ENCODE data around the gene HEG1.

Gene HEG1

DNA sequence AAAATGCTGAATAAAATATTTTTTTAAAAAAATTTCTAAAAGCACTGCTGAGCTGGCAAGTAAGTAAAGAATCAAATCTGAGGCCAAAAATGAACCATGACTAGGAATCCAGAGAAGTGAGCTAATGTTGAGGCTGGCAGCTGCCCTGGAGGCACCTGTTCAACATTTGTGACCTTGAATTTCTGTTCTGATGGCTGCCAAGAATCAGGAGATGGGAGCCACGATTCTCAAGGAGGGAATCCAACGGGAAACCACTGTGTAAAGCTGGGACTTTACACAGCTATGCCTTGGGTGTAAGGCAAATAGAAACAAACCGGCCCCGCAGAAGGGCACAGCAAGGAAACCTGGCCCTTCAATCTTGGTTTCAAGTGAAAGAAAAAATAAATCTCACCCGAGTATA lies 22.7 kb downstream of the HEG1 start:
- H3K27ac ChIP-seq (ENCODE audit: low read depth, low read length) = no peak overlapping the region

DNA sequence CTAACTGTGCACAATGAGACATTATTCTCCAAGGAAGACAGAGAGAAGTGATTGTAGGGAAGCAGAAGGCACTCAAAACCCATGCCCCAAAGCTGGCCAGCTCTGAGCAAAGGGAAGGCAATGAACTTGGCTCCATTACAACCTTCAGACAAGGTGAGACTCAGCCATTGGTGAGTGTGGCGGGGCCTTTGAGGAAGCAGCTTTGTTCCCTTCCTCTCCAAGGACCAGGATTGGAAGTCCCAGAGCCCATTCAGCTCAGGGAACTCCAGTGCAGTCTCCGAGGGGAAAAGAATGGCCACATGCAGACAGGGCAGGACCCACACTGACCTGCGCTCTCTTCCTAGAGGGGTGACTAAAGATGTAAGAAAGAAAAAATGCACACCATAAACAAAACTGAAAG lies 23.1 kb downstream of the HEG1 start:
- no peaks in the 10 kb centered on the region for H3K36me3 ChIP-seq (ENCODE audit: control insufficient read depth in 1 of 2, insufficient read depth in 2 of 2, low read length in 2 of 2)
- H3K9ac ChIP-seq (ENCODE audit: low read depth in 1 of 2, low read length in 2 of 2) = no peak overlapping the region
- H3K27me3 ChIP-seq (ENCODE audit: control insufficient read depth in 1 of 2, insufficient read depth in 2 of 2, low read length in 2 of 2) = no peaks in the 10 kb centered on the region
- no peak overlapping the region for H3K4me3 ChIP-seq (ENCODE audit: low read depth in 1 of 2, low read length in 2 of 2)
- no peaks in the 10 kb centered on the region for H3K4me1 ChIP-seq (ENCODE audit: control insufficient read depth in 1 of 2, insufficient read depth in 2 of 2, low read length in 2 of 2)
- H3K27ac ChIP-seq (ENCODE audit: low read depth, low read length) = no peak overlapping the region
- no peaks in the 10 kb centered on the region for H3K9me3 ChIP-seq (ENCODE audit: control insufficient read depth in 1 of 2, low read length in 2 of 2)

More for the DNA sequence above, 22.7 kb downstream of the HEG1 start:
- Histone ChIP-seq H3K9ac (ENCODE audit: low read depth in 1 of 2, low read length in 2 of 2) (no peak overlapping the region), H3K4me3 (ENCODE audit: low read depth in 1 of 2, low read length in 2 of 2) (no peak overlapping the region), H3K9me3 (ENCODE audit: control insufficient read depth in 1 of 2, low read length in 2 of 2) (no peaks in the 10 kb centered on the region), H3K36me3 (ENCODE audit: control insufficient read depth in 1 of 2, insufficient read depth in 2 of 2, low read length in 2 of 2) (no peaks in the 10 kb centered on the region), H3K4me1 (ENCODE audit: control insufficient read depth in 1 of 2, insufficient read depth in 2 of 2, low read length in 2 of 2) (no peaks in the 10 kb centered on the region), H3K27me3 (ENCODE audit: control insufficient read depth in 1 of 2, insufficient read depth in 2 of 2, low read length in 2 of 2) (no peaks in the 10 kb centered on the region)

DNA sequence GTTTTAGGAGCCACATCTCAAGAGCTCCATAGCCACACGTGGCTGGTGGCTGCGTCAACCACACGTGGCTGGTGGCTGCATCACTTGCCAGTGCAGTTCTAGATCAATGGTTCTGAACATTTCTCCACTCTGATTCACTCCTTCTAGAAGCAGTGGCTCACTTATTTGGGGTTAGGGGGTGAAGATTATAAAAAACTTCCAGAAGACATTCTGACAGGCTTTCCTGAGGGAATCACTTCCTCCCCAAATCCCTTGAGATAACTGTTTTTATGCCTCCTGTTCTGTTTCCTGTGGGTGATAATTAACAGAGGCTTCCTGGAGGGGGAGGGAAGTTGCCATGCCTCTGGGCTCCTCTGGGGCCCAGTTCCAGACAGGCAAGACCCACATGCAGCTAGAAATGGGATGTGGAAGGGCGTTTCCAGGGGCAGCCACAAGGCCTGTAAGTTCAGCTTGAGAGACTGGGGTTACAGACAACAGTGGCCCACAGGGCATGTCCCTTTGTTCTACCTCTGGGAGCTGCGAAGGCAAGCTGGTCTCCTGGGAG lies 23.6 kb downstream of the HEG1 start:
- H3K4me3 ChIP-seq (ENCODE audit: low read depth in 1 of 2, low read length in 2 of 2) = no peak overlapping the region
- H3K4me1 ChIP-seq (ENCODE audit: control insufficient read depth in 1 of 2, insufficient read depth in 2 of 2, low read length in 2 of 2) = no peaks in the 10 kb centered on the region
- H3K36me3 ChIP-seq (ENCODE audit: control insufficient read depth in 1 of 2, insufficient read depth in 2 of 2, low read length in 2 of 2) = no peaks in the 10 kb centered on the region
- no peak overlapping the region for H3K9ac ChIP-seq (ENCODE audit: low read depth in 1 of 2, low read length in 2 of 2)
- no peaks in the 10 kb centered on the region for H3K9me3 ChIP-seq (ENCODE audit: control insufficient read depth in 1 of 2, low read length in 2 of 2)
- no peaks in the 10 kb centered on the region for H3K27me3 ChIP-seq (ENCODE audit: control insufficient read depth in 1 of 2, insufficient read depth in 2 of 2, low read length in 2 of 2)
- no peak overlapping the region for H3K27ac ChIP-seq (ENCODE audit: low read depth, low read length)

DNA sequence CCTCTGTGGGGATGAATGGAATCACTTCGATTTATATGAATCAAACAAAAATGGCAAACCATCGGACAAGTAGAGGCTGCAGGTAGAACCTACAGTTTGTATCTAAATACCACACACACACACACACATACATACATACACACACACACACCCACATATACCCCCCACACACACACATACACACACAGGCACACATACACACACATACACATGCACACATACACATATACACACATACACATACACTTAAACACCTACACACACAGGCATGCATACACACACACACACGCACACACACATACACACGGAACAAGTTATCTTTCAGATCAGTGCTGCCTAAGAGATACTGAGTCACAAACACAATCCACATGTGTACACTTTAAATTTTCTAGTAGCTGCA lies 24.3 kb downstream of the HEG1 start:
- H3K36me3 ChIP-seq (ENCODE audit: control insufficient read depth in 1 of 2, insufficient read depth in 2 of 2, low read length in 2 of 2) = no peaks in the 10 kb centered on the region
- H3K9me3 ChIP-seq (ENCODE audit: control insufficient read depth in 1 of 2, low read length in 2 of 2) = no peaks in the 10 kb centered on the region
- no peak overlapping the region for H3K9ac ChIP-seq (ENCODE audit: low read depth in 1 of 2, low read length in 2 of 2)
- no peak overlapping the region for H3K4me3 ChIP-seq (ENCODE audit: low read depth in 1 of 2, low read length in 2 of 2)
- no peaks in the 10 kb centered on the region for H3K27me3 ChIP-seq (ENCODE audit: control insufficient read depth in 1 of 2, insufficient read depth in 2 of 2, low read length in 2 of 2)
- no peak overlapping the region for H3K27ac ChIP-seq (ENCODE audit: low read depth, low read length)
- no peaks in the 10 kb centered on the region for H3K4me1 ChIP-seq (ENCODE audit: control insufficient read depth in 1 of 2, insufficient read depth in 2 of 2, low read length in 2 of 2)

GRCh38 chr3:125028657-125029056 lies 27.1 kb downstream of the HEG1 start:
- Histone ChIP-seq H3K4me1 (ENCODE audit: control insufficient read depth in 1 of 2, insufficient read depth in 2 of 2, low read length in 2 of 2) (no peaks in the 10 kb centered on the region), H3K4me3 (ENCODE audit: low read depth in 1 of 2, low read length in 2 of 2) (no peak overlapping the region), H3K36me3 (ENCODE audit: control insufficient read depth in 1 of 2, insufficient read depth in 2 of 2, low read length in 2 of 2) (peaks cover 0 to 5% of the 10 kb centered on the region in 2 donors), H3K9me3 (ENCODE audit: control insufficient read depth in 1 of 2, low read length in 2 of 2) (no peaks in the 10 kb centered on the region), H3K9ac (ENCODE audit: low read depth in 1 of 2, low read length in 2 of 2) (no peak overlapping the region), H3K27me3 (ENCODE audit: control insufficient read depth in 1 of 2, insufficient read depth in 2 of 2, low read length in 2 of 2) (no peaks in the 10 kb centered on the region), H3K27ac (ENCODE audit: low read depth, low read length) (no peak overlapping the region)

- H3K27ac ChIP-seq (ENCODE audit: low read depth, low read length) = no peak overlapping the region
- H3K9me3 ChIP-seq (ENCODE audit: control insufficient read depth in 1 of 2, low read length in 2 of 2) = no peaks in the 10 kb centered on the region
- no peak overlapping the region for H3K4me3 ChIP-seq (ENCODE audit: low read depth in 1 of 2, low read length in 2 of 2)
- no peak overlapping the region for H3K9ac ChIP-seq (ENCODE audit: low read depth in 1 of 2, low read length in 2 of 2)
- peaks cover 0 to 5% of the 10 kb centered on the region in 2 donors for H3K36me3 ChIP-seq (ENCODE audit: control insufficient read depth in 1 of 2, insufficient read depth in 2 of 2, low read length in 2 of 2)
- H3K27me3 ChIP-seq (ENCODE audit: control insufficient read depth in 1 of 2, insufficient read depth in 2 of 2, low read length in 2 of 2) = no peaks in the 10 kb centered on the region
- no peaks in the 10 kb centered on the region for H3K4me1 ChIP-seq (ENCODE audit: control insufficient read depth in 1 of 2, insufficient read depth in 2 of 2, low read length in 2 of 2)
Measured at GRCh38 chr3:125025642-125026041, 30.2 kb downstream of the HEG1 start.

- Histone ChIP-seq H3K9ac (ENCODE audit: low read depth in 1 of 2, low read length in 2 of 2) (no peak overlapping the region), H3K4me3 (ENCODE audit: low read depth in 1 of 2, low read length in 2 of 2) (no peak overlapping the region), H3K27me3 (ENCODE audit: control insufficient read depth in 1 of 2, insufficient read depth in 2 of 2, low read length in 2 of 2) (no peaks in the 10 kb centered on the region), H3K4me1 (ENCODE audit: control insufficient read depth in 1 of 2, insufficient read depth in 2 of 2, low read length in 2 of 2) (no peaks in the 10 kb centered on the region), H3K27ac (ENCODE audit: low read depth, low read length) (no peak overlapping the region), H3K9me3 (ENCODE audit: control insufficient read depth in 1 of 2, low read length in 2 of 2) (no peaks in the 10 kb centered on the region), H3K36me3 (ENCODE audit: control insufficient read depth in 1 of 2, insufficient read depth in 2 of 2, low read length in 2 of 2) (peaks cover 0 to 5% of the 10 kb centered on the region in 2 donors)
Measured at GRCh38 chr3:125024817-125025216, 31.0 kb downstream of the HEG1 start.

DNA sequence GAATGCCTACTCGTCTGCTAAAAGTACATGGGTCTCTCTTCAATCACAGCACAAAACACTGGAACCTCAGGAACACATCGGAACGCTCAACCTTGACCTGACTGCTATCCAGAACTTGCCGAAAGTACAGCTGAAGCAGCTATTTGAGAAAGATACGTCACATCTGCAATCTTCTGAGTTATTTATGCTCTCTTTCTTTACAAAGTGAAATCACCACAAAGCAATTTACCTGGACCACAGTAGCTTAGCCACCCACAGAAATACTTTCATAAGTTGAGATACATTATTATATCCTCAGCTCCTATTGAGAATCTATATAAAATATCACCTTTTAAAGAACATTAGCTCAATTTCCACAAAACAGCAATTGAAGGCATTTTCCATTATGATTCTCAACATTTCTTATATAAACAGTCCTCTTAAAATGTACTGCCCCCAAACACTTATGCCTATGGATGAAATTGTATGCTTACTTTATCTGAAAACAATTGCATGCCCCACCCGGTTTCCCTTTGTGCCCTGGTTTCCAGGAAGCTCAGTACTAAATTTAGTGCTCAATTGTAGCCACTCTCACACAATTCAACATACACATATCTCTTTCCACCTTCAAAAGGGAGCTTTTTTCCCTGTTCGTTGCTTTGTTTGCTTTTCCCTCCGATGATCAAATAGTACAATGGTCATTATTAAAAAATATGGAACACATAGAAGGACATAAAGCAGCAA lies 31.8 kb downstream of the HEG1 start:
- H3K36me3 ChIP-seq (ENCODE audit: control insufficient read depth in 1 of 2, insufficient read depth in 2 of 2, low read length in 2 of 2) = peaks cover 0 to 5% of the 10 kb centered on the region in 2 donors
- H3K27me3 ChIP-seq (ENCODE audit: control insufficient read depth in 1 of 2, insufficient read depth in 2 of 2, low read length in 2 of 2) = no peaks in the 10 kb centered on the region
- H3K4me3 ChIP-seq (ENCODE audit: low read depth in 1 of 2, low read length in 2 of 2) = no peak overlapping the region
- H3K9ac ChIP-seq (ENCODE audit: low read depth in 1 of 2, low read length in 2 of 2) = no peak overlapping the region
- H3K27ac ChIP-seq (ENCODE audit: low read depth, low read length) = no peak overlapping the region
- H3K9me3 ChIP-seq (ENCODE audit: control insufficient read depth in 1 of 2, low read length in 2 of 2) = no peaks in the 10 kb centered on the region
- H3K4me1 ChIP-seq (ENCODE audit: control insufficient read depth in 1 of 2, insufficient read depth in 2 of 2, low read length in 2 of 2) = no peaks in the 10 kb centered on the region

DNA sequence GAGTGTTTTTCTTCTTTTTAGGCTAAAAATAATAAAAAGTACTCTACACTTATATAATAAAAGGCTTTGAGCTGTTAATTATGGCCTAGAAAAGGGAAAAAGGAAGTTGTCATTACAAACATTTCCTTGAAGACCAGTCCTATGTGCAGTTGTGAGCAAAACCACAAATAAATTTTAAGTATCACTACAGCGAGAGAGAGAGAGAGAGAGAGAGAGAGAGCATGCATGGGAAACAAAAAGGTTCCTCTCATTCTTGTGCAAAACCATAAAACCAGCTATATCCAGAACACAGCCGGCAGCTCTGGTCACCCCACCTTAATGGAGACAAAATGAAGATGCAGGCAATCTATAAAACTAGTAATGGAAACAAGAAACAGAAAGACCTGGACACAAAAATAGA lies 33.6 kb downstream of the HEG1 start:
- Histone ChIP-seq H3K4me1 (ENCODE audit: control insufficient read depth in 1 of 2, insufficient read depth in 2 of 2, low read length in 2 of 2) (no peaks in the 10 kb centered on the region), H3K27ac (ENCODE audit: low read depth, low read length) (no peak overlapping the region), H3K36me3 (ENCODE audit: control insufficient read depth in 1 of 2, insufficient read depth in 2 of 2, low read length in 2 of 2) (peaks cover 0 to 5% of the 10 kb centered on the region in 2 donors), H3K4me3 (ENCODE audit: low read depth in 1 of 2, low read length in 2 of 2) (no peak overlapping the region), H3K27me3 (ENCODE audit: control insufficient read depth in 1 of 2, insufficient read depth in 2 of 2, low read length in 2 of 2) (no peaks in the 10 kb centered on the region), H3K9me3 (ENCODE audit: control insufficient read depth in 1 of 2, low read length in 2 of 2) (no peaks in the 10 kb centered on the region), H3K9ac (ENCODE audit: low read depth in 1 of 2, low read length in 2 of 2) (no peak overlapping the region)

DNA sequence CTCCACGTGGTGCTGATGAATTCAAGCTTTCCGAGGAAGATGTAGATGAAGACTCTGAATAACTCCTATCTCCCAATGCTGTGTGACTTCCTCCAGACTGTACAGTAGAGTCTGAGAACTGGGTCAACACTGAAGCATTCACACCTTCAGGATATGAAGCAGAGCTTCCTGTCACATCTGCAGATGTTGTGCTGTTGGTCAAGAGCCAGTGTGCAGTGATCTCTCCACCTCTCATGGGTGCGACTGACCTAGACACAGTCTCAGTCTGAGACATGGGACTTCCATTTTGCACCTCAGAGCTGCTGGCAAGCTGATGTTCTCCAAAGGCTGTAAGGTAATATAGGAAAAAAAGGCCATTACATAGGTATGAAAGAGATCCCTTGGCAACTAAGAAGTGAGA lies 36.5 kb downstream of the HEG1 start:
- Histone ChIP-seq H3K27ac (ENCODE audit: low read depth, low read length) (no peak overlapping the region), H3K4me1 (ENCODE audit: control insufficient read depth in 1 of 2, insufficient read depth in 2 of 2, low read length in 2 of 2) (no peaks in the 10 kb centered on the region), H3K4me3 (ENCODE audit: low read depth in 1 of 2, low read length in 2 of 2) (no peak overlapping the region), H3K9me3 (ENCODE audit: control insufficient read depth in 1 of 2, low read length in 2 of 2) (no peaks in the 10 kb centered on the region), H3K36me3 (ENCODE audit: control insufficient read depth in 1 of 2, insufficient read depth in 2 of 2, low read length in 2 of 2) (peaks cover 0 to 3% of the 10 kb centered on the region in 2 donors), H3K27me3 (ENCODE audit: control insufficient read depth in 1 of 2, insufficient read depth in 2 of 2, low read length in 2 of 2) (no peaks in the 10 kb centered on the region), H3K9ac (ENCODE audit: low read depth in 1 of 2, low read length in 2 of 2) (no peak overlapping the region)

Data from duodenal mucosa (tissue), 2 donors.